ENCODE data around the gene CPEB1.

CPEB1 gene

DNA sequence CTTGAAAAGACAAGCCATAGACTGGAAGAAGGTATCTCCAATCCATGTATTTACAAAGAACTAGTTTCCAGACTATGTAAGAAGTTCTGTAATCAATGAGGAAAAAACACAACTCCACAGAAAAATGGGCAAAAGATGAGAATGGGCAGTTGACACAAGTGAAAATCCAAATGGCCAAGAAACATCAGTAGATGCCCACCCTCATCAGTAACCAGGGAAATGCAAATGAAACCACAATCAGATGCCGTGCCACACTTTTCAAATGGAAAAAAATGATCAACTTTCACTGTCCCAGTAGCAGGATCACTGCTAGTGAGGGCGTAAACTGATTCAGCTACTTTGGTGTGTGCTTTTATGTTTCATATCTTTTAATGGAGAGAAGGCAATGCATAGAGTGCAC, 4.5 kb upstream of the CPEB1 start:
- H3K4me3 ChIP-seq (ENCODE audit: low read depth, low read length) = no peak overlapping the region
- TF ChIP-seq CTCF (IDR thresholded peaks at IDR 0.05; ENCODE audit: insufficient read depth, low read length, missing control alignments) = no peak
- POLR2A ChIA-PET = no interaction called here
- CTCF ChIA-PET = no interaction called here
- DNase-seq (ENCODE audit: low read depth, low spot score) = no peak

GRCh38 chr15:82650046-82650670, 3.0 kb upstream of the CPEB1 start:
- DNase-seq (ENCODE audit: low read depth, low spot score) = no peak
- CTCF ChIA-PET = interaction anchor here (1.4 kb wide), 1 partner anchor 110 kb away, joined by 3 read pairs; the partner anchor contains the start of gene RPS17
- no peak for TF ChIP-seq CTCF (IDR thresholded peaks at IDR 0.05; ENCODE audit: insufficient read depth, low read length, missing control alignments)
- H3K4me3 ChIP-seq (ENCODE audit: low read depth, low read length) = no peak overlapping the region
- POLR2A ChIA-PET = no interaction called here

- DNase-seq (ENCODE audit: low read depth, low spot score) = no peak
- POLR2A ChIA-PET = no interaction called here
- CTCF ChIA-PET = interaction anchor here (1.4 kb wide), 1 partner anchor 109 kb away, joined by 3 read pairs; the partner anchor contains the start of gene RPS17
Measured at GRCh38 chr15:82649226-82649999, 2.2 kb upstream of the CPEB1 start.

GRCh38 chr15:82648257-82649103, 1.3 kb upstream of the CPEB1 start:
- ChIA-PET POLR2A (no interaction called here), CTCF (no interaction called here)
- no peak for TF ChIP-seq CTCF (IDR thresholded peaks at IDR 0.05; ENCODE audit: insufficient read depth, low read length, missing control alignments)

More at GRCh38 chr15:82649226-82649999, 2.2 kb upstream of the CPEB1 start:
- no peak for TF ChIP-seq CTCF (IDR thresholded peaks at IDR 0.05; ENCODE audit: insufficient read depth, low read length, missing control alignments)
- H3K4me3 ChIP-seq (ENCODE audit: low read depth, low read length) = no peak overlapping the region

GRCh38 chr15:82647835-82648256, 683 bp upstream of the CPEB1 start:
- ChIA-PET CTCF (no interaction called here), POLR2A (no interaction called here)
- TF ChIP-seq CTCF (IDR thresholded peaks at IDR 0.05; ENCODE audit: insufficient read depth, low read length, missing control alignments) = no peak
- H3K4me3 ChIP-seq (ENCODE audit: low read depth, low read length) = peak overlapping the region; percentile 40
- DNase-seq (ENCODE audit: low read depth, low spot score) = no peak

More at GRCh38 chr15:82648257-82649103, 1.3 kb upstream of the CPEB1 start:
- peak overlapping the region; percentile 40 for H3K4me3 ChIP-seq (ENCODE audit: low read depth, low read length)
- no peak for DNase-seq (ENCODE audit: low read depth, low spot score)
